Endodermal cell (in vitro differentiated cells): ENCODE measurements around the gene DHRS12. TPM values are rescaled to one million over a fixed set of nuclear protein-coding genes. Genes with fewer than 3 reads are reported as not detected.
A peak's percentile ranks its signal among the peaks of the same experiment; 100 is the strongest.

Experiments
- DNase-seq: peaks from one replicate; pipeline ENCODE4 v3.0.0-alpha.2; 2017
- H3K27ac ChIP-seq: 2 replicates; pipeline ENCODE4 v1.5.1; 2013; ENCODE audit warnings: mild to moderate bottlenecking, low read depth, low read length, moderate library complexity
- H3K27me3 ChIP-seq: 2 replicates; pipeline ENCODE4 v1.6.1; 2013; ENCODE audit warnings: mild to moderate bottlenecking, low read length, moderate library complexity; ENCODE audit not compliant: insufficient read depth, control insufficient read depth, poor library complexity, severe bottlenecking
- H3K36me3 ChIP-seq: 2 replicates; pipeline ENCODE4 v1.7.0; 2013; ENCODE audit warnings: mild to moderate bottlenecking, low read length, moderate library complexity; ENCODE audit not compliant: control insufficient read depth, insufficient read depth
- H3K4me1 ChIP-seq: one replicate; pipeline ENCODE4 v1.7.0; 2013; ENCODE audit warnings: low read length; ENCODE audit not compliant: control insufficient read depth, insufficient read depth
- H3K4me3 ChIP-seq: 2 replicates; pipeline ENCODE4 v1.5.1; 2013; ENCODE audit warnings: mild to moderate bottlenecking, low read length, moderate library complexity
- H3K9ac ChIP-seq: 2 replicates; pipeline ENCODE4 v1.6.1; 2013; ENCODE audit warnings: mild to moderate bottlenecking, low read length, moderate library complexity; ENCODE audit not compliant: poor library complexity, severe bottlenecking; ENCODE audit errors: extremely low read depth
- H3K9me3 ChIP-seq: 2 replicates; pipeline ENCODE4 v1.6.1; 2013; ENCODE audit warnings: mild to moderate bottlenecking, low read length, moderate library complexity; ENCODE audit not compliant: control insufficient read depth
- H3K27ac Mint-ChIP-seq: 2 replicates; pipeline ENCODE4 v1.8.0; 2020; ENCODE audit warnings: mixed read lengths
- H3K27me3 Mint-ChIP-seq: 2 replicates; pipeline ENCODE4 v1.8.0; 2021; ENCODE audit warnings: mild to moderate bottlenecking, mixed read lengths; ENCODE audit not compliant: insufficient read depth
- H3K36me3 Mint-ChIP-seq: 2 replicates; pipeline ENCODE4 v1.8.0; 2020; ENCODE audit warnings: low read depth, mixed read lengths
- H3K4me1 Mint-ChIP-seq: 2 replicates; pipeline ENCODE4 v1.8.0; 2020; ENCODE audit warnings: mixed read lengths
- H3K4me3 Mint-ChIP-seq: 2 replicates; pipeline ENCODE4 v1.8.0; 2020; ENCODE audit warnings: mild to moderate bottlenecking, moderate library complexity, mixed read lengths
- H3K9me3 Mint-ChIP-seq: 2 replicates; pipeline ENCODE4 v1.8.0; 2020; ENCODE audit warnings: mild to moderate bottlenecking, mixed read lengths
- WGBS, 2 experiments: methylation state at CpG; one replicate each; pipeline versions ENCODE4 v1.1.5 to v1.1.7; 2013; ENCODE audit warnings: missing lambda C conversion rate in 2 of 2, mixed read lengths in 1 of 2; ENCODE audit not compliant: insufficient coverage in 1 of 2, insufficient read length in 1 of 2; 5-methylcytosine and 5-hydroxymethylcytosine counted together
- total RNA-seq, 2 donors: library from RNA; stranded (reverse); fragmentation: NEBNext Ultra II Directional in 1 of 2; extraction: Animal tissue kit (Norgen Biotek cat#: 25700) in 1 of 2; gene quantifications; 2 replicates in 1 of 2; 3 replicates in 1 of 2; pipeline ENCODE4 v1.2.1, GENCODE V29; 2021
- TF ChIP-seq, protein P1 (sequence below): fragments of 200-600 bp; sonication (generic); conservative IDR thresholded peaks from 2 replicates; pipeline ENCODE4 v1.5.0; 2021; ENCODE audit warnings: antibody characterized with exemption, mild to moderate bottlenecking

DHRS12 gene
- total RNA-seq, 2 donors from 2014 or later, result 13.8 to 19.8 TPM

DNA sequence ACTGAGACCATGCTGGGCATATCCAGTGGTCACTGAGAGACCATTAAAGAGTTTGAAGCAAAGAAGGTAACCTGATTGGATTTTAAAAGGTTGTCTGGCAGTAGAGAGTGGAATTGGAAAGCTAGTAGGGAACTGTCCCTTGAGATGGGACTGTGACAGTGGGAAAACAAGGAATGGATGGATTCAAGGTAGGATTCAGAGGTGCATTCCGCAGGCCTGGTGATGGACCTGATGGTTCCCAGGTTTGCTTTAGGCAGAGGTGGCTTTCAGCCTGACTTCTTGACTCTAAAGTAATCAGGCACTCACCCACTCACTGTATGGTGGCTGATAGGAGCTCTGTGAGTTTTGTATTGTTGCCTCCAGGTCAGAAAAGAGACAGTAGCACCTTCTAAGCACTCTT lies 73.0 kb downstream of the DHRS12 start:
- H3K9me3 Mint-ChIP-seq, result no peaks in the 10 kb centered on the region
- Histone ChIP-seq H3K9ac (no peak overlapping the region), H3K9me3 (no peaks in the 10 kb centered on the region), H3K27ac (no peak overlapping the region), H3K4me1 (no peaks in the 10 kb centered on the region), H3K27me3 (no peaks in the 10 kb centered on the region), H3K4me3 (no peak overlapping the region), H3K36me3 (peaks cover 13% of the 10 kb centered on the region)
- H3K4me1 Mint-ChIP-seq, result no peaks in the 10 kb centered on the region
- no peak for DNase-seq
- peaks cover 19% of the 10 kb centered on the region for H3K36me3 Mint-ChIP-seq
- TF ChIP-seq, protein P1, sequence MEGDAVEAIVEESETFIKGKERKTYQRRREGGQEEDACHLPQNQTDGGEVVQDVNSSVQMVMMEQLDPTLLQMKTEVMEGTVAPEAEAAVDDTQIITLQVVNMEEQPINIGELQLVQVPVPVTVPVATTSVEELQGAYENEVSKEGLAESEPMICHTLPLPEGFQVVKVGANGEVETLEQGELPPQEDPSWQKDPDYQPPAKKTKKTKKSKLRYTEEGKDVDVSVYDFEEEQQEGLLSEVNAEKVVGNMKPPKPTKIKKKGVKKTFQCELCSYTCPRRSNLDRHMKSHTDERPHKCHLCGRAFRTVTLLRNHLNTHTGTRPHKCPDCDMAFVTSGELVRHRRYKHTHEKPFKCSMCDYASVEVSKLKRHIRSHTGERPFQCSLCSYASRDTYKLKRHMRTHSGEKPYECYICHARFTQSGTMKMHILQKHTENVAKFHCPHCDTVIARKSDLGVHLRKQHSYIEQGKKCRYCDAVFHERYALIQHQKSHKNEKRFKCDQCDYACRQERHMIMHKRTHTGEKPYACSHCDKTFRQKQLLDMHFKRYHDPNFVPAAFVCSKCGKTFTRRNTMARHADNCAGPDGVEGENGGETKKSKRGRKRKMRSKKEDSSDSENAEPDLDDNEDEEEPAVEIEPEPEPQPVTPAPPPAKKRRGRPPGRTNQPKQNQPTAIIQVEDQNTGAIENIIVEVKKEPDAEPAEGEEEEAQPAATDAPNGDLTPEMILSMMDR, result no peak
- no peaks in the 10 kb centered on the region for H3K27me3 Mint-ChIP-seq
- H3K4me3 Mint-ChIP-seq, result no peak overlapping the region
- H3K27ac Mint-ChIP-seq, result no peak overlapping the region
- WGBS, 2 experiments, result 88% methylated on average over 1 of the region's 1 CpG

DNA sequence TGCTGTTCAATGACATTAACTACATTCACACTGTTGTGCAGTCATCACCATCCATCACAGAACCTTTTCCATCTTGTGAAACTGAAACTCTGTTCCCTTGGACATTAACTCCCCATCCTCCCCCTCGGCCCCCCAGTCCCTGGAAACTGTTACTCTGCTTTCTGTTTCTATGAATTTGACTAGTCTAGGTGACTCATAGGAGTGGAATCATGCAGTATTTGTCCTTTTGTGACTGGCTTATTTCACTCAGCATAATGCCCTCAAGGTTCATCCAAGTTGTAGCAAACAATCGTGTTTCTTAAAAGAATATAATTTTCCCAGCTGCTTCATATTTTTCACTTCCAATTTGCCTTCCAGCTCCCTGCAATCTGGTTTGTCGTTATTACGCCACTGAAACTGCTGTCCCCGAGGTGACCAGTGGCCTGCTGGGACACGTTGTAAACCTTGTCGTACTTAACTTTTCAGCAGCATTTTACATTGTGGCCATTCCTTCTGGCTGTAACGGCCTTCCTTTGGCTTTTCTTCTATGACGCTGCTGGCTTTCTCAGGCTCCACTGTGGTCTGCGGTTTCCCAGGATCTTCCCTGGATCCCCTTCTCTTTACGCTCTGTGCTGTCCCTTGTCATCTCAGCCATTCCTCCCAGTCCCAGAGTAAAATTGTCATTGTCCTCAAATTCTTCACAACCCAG lies 74.0 kb downstream of the DHRS12 start:
- no peaks in the 10 kb centered on the region for H3K27me3 Mint-ChIP-seq
- no peak overlapping the region for H3K4me3 Mint-ChIP-seq
- WGBS, 2 experiments, result 83 to 90% methylated on average over 8 to 11 of the region's 11 CpGs
- no peaks in the 10 kb centered on the region for H3K4me1 ChIP-seq
- no peaks in the 10 kb centered on the region for H3K9me3 Mint-ChIP-seq
- peaks cover 13% of the 10 kb centered on the region for H3K36me3 ChIP-seq
- DNase-seq, result no peak
- H3K9me3 ChIP-seq, result no peaks in the 10 kb centered on the region
- TF ChIP-seq, protein P1, result no peak
- H3K36me3 Mint-ChIP-seq, result peaks cover 15% of the 10 kb centered on the region
- H3K27ac ChIP-seq, result peak overlapping the region; percentile 19
- H3K4me1 Mint-ChIP-seq, result no peaks in the 10 kb centered on the region
- H3K4me3 ChIP-seq, result no peak overlapping the region
- H3K9ac ChIP-seq, result no peak overlapping the region
- H3K27ac Mint-ChIP-seq, result no peak overlapping the region
- H3K27me3 ChIP-seq, result no peaks in the 10 kb centered on the region

- peaks cover 13% of the 10 kb centered on the region for H3K36me3 ChIP-seq
- H3K4me3 ChIP-seq, result no peak overlapping the region
- 97% methylated on average over 10 of the region's 10 CpGs for WGBS, 2 experiments
- H3K9ac ChIP-seq, result no peak overlapping the region
- Mint-ChIP-seq H3K36me3 (peaks cover 16% of the 10 kb centered on the region), H3K27me3 (no peaks in the 10 kb centered on the region), H3K4me1 (no peaks in the 10 kb centered on the region), H3K9me3 (no peaks in the 10 kb centered on the region), H3K4me3 (no peak overlapping the region), H3K27ac (no peak overlapping the region)
- H3K27ac ChIP-seq, result no peak overlapping the region
- no peaks in the 10 kb centered on the region for H3K4me1 ChIP-seq
- no peaks in the 10 kb centered on the region for H3K9me3 ChIP-seq
- no peaks in the 10 kb centered on the region for H3K27me3 ChIP-seq
- no peak for DNase-seq
- TF ChIP-seq, protein P1, result no peak
These were observed 75.0 kb downstream of the DHRS12 start for GRCh38 chr13:51728972-51729371.
